Lower leg skin (tissue), 3 donors: Measurements from ENCODE around the gene KCNQ4.

Experiments used
- CTCF ChIP-seq, 3 donors: fragments of 450-650 bp; IDR thresholded peaks; one replicate each; pipeline ENCODE4 v1.5.1; 2016; ENCODE audit warnings: antibody characterized with exemption in 3 of 3, mild to moderate bottlenecking in 3 of 3, moderate library complexity in 2 of 3
- POLR2A ChIP-seq, 2 donors: fragments of 450-650 bp; IDR thresholded peaks; one replicate each; pipeline ENCODE4 v1.6.1; 2016 to 2017; ENCODE audit warnings: antibody characterized with exemption in 2 of 2, mild to moderate bottlenecking in 1 of 2, moderate library complexity in 1 of 2

- TF ChIP-seq CTCF (IDR thresholded peaks at IDR 0.05) (no peak), POLR2A (IDR thresholded peaks at IDR 0.05) (no peak)
Measured at GRCh38 chr1:40787737-40788560, 4.4 kb downstream of the KCNQ4 start.
